ENCODE results near the gene PLXNB3.

- TF ChIP-seq CTCF (IDR thresholded peaks at IDR 0.05) (no peak), OVOL2 (CRISPR knock-in tag; IDR thresholded peaks at IDR 0.05; ENCODE audit: borderline replicate concordance) (no peak), ESRRA (CRISPR knock-in tag; IDR thresholded peaks at IDR 0.05; ENCODE audit: borderline replicate concordance) (no peak), ATF6 (CRISPR knock-in tag; IDR thresholded peaks at IDR 0.05) (no peak), ATF1 (CRISPR knock-in tag; IDR thresholded peaks at IDR 0.05) (no peak), ZNF263 (CRISPR knock-in tag; IDR thresholded peaks at IDR 0.05; ENCODE audit: low read depth) (no peak)
These were observed 29.2 kb upstream of the PLXNB3 start for GRCh38 chrX:153734871-153735270.

Measured in WTC11 (cell line).